Measurements from ENCODE around the gene ZNF512B. TPM values are rescaled to one million over a fixed set of nuclear protein-coding genes. Genes with fewer than 3 reads are reported as not detected.

ZNF512B gene
- total and polyA plus RNA-seq, 2 experiments from 2014 or later = 6.1 to 28.8 TPM

GRCh38 chr20:64005394-64005793 lies 35.7 kb upstream of the ZNF512B start:
- H3K4me2 ChIP-seq = no peak overlapping the region
- Mint-ChIP-seq H3K27me3 (ENCODE audit: insufficient read depth, low read depth, poor library complexity) (no peaks in the 10 kb centered on the region), H3K4me3 (no peak overlapping the region), H3K4me1 (no peaks in the 10 kb centered on the region), H3K36me3 (ENCODE audit: low read depth) (peaks cover 74% of the 10 kb centered on the region), H3K9me3 (no peaks in the 10 kb centered on the region), H3K27ac (no peak overlapping the region)
- 0 out of 2 replicates have a peak, but pooled peaks cover 6% of the 10 kb centered on the region for H3F3A ChIP-seq (replicated peaks; ENCODE audit: low read depth)
- H3K9me2 ChIP-seq (ENCODE audit: insufficient read depth) = no peaks in the 10 kb centered on the region
- H3K4me1 ChIP-seq (ENCODE audit: insufficient read depth) = no peaks in the 10 kb centered on the region
- ATAC-seq (no peak), DNase-seq (ENCODE audit: low spot score) (no peak)
- no peak overlapping the region for H2AFZ ChIP-seq
- peaks cover 37% of the 10 kb centered on the region for H3K36me3 ChIP-seq (ENCODE audit: insufficient read depth)
- H3K27me3 ChIP-seq (ENCODE audit: insufficient read depth) = no peaks in the 10 kb centered on the region
- no peak overlapping the region for H3K27ac ChIP-seq (ENCODE audit: low read depth)
- H3K79me2 ChIP-seq (replicated peaks; ENCODE audit: insufficient read depth) = peaks cover 15% of the 10 kb centered on the region
- no peak overlapping the region for H3K4me3 ChIP-seq
- H4K20me1 ChIP-seq (replicated peaks; ENCODE audit: insufficient read depth) = peaks cover 7% of the 10 kb centered on the region
- TF ChIP-seq CTCF (conservative IDR thresholded peaks at IDR 0.05; ENCODE audit: low read depth in 2 of 2) (no peak), JUNB (IDR thresholded peaks at IDR 0.05; ENCODE audit: unreplicated experiment) (no peak), ETS1 (IDR thresholded peaks at IDR 0.05) (no peak), EZH2phosphoT487 (IDR thresholded peaks at IDR 0.05; ENCODE audit: unreplicated experiment) (no peak), STAT1 (IDR thresholded peaks at IDR 0.05; ENCODE audit: unreplicated experiment) (no peak), CREB1 (CRISPR knock-in tag; IDR thresholded peaks at IDR 0.05; ENCODE audit: low read depth) (no peak), ZNF462 (CRISPR knock-in tag; IDR thresholded peaks at IDR 0.05) (no peak), ZNF331 (CRISPR knock-in tag; IDR thresholded peaks at IDR 0.05; ENCODE audit: low read depth) (no peak), NANOG (IDR thresholded peaks at IDR 0.05; ENCODE audit: borderline replicate concordance) (no peak), POLR2AphosphoS5 (IDR thresholded peaks at IDR 0.05; ENCODE audit: low read depth) (no peak), EZH2 (IDR thresholded peaks at IDR 0.05; ENCODE audit: low read depth, unreplicated experiment) (no peak), ZNF114 (CRISPR knock-in tag; IDR thresholded peaks at IDR 0.05) (no peak)
- TF ChIP-seq, protein P1, sequence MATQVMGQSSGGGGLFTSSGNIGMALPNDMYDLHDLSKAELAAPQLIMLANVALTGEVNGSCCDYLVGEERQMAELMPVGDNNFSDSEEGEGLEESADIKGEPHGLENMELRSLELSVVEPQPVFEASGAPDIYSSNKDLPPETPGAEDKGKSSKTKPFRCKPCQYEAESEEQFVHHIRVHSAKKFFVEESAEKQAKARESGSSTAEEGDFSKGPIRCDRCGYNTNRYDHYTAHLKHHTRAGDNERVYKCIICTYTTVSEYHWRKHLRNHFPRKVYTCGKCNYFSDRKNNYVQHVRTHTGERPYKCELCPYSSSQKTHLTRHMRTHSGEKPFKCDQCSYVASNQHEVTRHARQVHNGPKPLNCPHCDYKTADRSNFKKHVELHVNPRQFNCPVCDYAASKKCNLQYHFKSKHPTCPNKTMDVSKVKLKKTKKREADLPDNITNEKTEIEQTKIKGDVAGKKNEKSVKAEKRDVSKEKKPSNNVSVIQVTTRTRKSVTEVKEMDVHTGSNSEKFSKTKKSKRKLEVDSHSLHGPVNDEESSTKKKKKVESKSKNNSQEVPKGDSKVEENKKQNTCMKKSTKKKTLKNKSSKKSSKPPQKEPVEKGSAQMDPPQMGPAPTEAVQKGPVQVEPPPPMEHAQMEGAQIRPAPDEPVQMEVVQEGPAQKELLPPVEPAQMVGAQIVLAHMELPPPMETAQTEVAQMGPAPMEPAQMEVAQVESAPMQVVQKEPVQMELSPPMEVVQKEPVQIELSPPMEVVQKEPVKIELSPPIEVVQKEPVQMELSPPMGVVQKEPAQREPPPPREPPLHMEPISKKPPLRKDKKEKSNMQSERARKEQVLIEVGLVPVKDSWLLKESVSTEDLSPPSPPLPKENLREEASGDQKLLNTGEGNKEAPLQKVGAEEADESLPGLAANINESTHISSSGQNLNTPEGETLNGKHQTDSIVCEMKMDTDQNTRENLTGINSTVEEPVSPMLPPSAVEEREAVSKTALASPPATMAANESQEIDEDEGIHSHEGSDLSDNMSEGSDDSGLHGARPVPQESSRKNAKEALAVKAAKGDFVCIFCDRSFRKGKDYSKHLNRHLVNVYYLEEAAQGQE (IDR thresholded peaks at IDR 0.05; ENCODE audit: unreplicated experiment) = no peak
